GM12878 (cell line): ENCODE results near the gene PPARA. TPM values are rescaled to one million over a fixed set of nuclear protein-coding genes. Genes with fewer than 3 reads are reported as not detected.

Experiments used
- ATAC-seq: fragments of 200-7000 bp; cut with Tn5 transposase; 3 replicates; pipeline ENCODE4 v1.9.1; 2020; ENCODE audit warnings: mild to moderate bottlenecking, moderate library complexity
- BruUV-seq: library from RNA; stranded (reverse); fragments of 400-500 nt; replicated peaks from 2 replicates; lab custom pipeline; 2021; lab: Mats Ljungman, UMichigan
- CTCF ChIA-PET: fragments of 300-600 bp; sonication (Branson Sonifier 250); formaldehyde crosslinking; extraction: SDS; loops from one replicate; lab custom pipeline; 2021; ENCODE audit warnings: inconsistent platforms; lab: Yijun Ruan, JAX
- POLR2A ChIA-PET: fragments of 350-600 bp; formaldehyde crosslinking; extraction: SDS; loops from one replicate; lab custom pipeline; 2021; ENCODE audit warnings: inconsistent platforms; lab: Charles Lee
- RAD21 ChIA-PET: fragments of 300-600 bp; sonication (Branson Sonifier 250); formaldehyde crosslinking; loops from one replicate; lab custom pipeline; 2023; ENCODE audit warnings: antibody characterized with exemption; ENCODE audit not compliant: unreplicated experiment; lab: Charles Lee
- SMC1A ChIA-PET: fragments of 300-600 bp; sonication (Branson Sonifier 250); formaldehyde crosslinking; loops from one replicate; lab custom pipeline; 2023; ENCODE audit not compliant: unreplicated experiment, uncharacterized antibody; lab: Charles Lee
- DNase-seq: peaks from one replicate; pipeline ENCODE4 v3.0.0-alpha.2; 2011; ENCODE audit warnings: low read depth, low spot score
- FAIRE-seq: peaks from 3 replicates; lab custom pipeline; 2011; peaks lifted over from hg19 to GRCh38; lab: Jason Lieb, UNC
- H2AFZ ChIP-seq: 2 replicates; pipeline ENCODE4 v1.6.0; 2011; ENCODE audit warnings: low read depth, low read length, control low read depth; ENCODE audit not compliant: control insufficient read depth
- H3K27ac ChIP-seq: 2 replicates; pipeline ENCODE4 v1.5.1; 2011; ENCODE audit warnings: control low read depth; ENCODE audit not compliant: control insufficient read depth, insufficient read depth
- H3K27me3 ChIP-seq, 2 experiments: replicated peaks in 1 of 2; 2 replicates each; pipeline versions ENCODE4 v1.6.0 to v1.6.1; 2011; ENCODE audit warnings: low read length in 1 of 2; ENCODE audit not compliant: control insufficient read depth in 2 of 2, insufficient read depth in 2 of 2
- H3K36me3 ChIP-seq, 2 experiments: 2 replicates each; pipeline ENCODE4 v1.5.1; 2011; ENCODE audit warnings: low read length in 1 of 2; ENCODE audit not compliant: control insufficient read depth in 2 of 2, insufficient read depth in 2 of 2
- H3K4me1 ChIP-seq: 2 replicates; pipeline ENCODE4 v1.6.1; 2011; ENCODE audit warnings: mild to moderate bottlenecking, low read length, moderate library complexity, mixed read lengths; ENCODE audit not compliant: control insufficient read depth, insufficient read depth
- H3K4me2 ChIP-seq: 2 replicates; pipeline ENCODE4 v1.6.0; 2011; ENCODE audit warnings: control low read depth; ENCODE audit not compliant: control insufficient read depth, insufficient read depth
- H3K4me3 ChIP-seq: fragments of 200-600 bp; sonication (generic); 2 replicates; pipeline ENCODE4 v1.5.1; 2016
- H3K79me2 ChIP-seq: 2 replicates; pipeline ENCODE4 v1.6.0; 2011; ENCODE audit warnings: low read length; ENCODE audit not compliant: control insufficient read depth, insufficient read depth
- H3K9ac ChIP-seq: 2 replicates; pipeline ENCODE4 v1.8.0; 2011; ENCODE audit warnings: low read length, control low read depth, mixed read lengths; ENCODE audit not compliant: control insufficient read depth, insufficient read depth
- H3K9me3 ChIP-seq: replicated peaks from 3 replicates; pipeline ENCODE4 v1.5.1; 2011; ENCODE audit warnings: mild to moderate bottlenecking, low read length; ENCODE audit not compliant: control insufficient read depth, insufficient read depth
- H4K20me1 ChIP-seq: 2 replicates; pipeline ENCODE4 v1.6.0; 2011; ENCODE audit not compliant: control insufficient read depth, insufficient read depth
- CEBPB ChIP-seq, 2 experiments: fragments of 150-350 bp in 1 of 2; IDR thresholded peaks; 2 replicates each; pipeline ENCODE4 v1.6.1; 2012 to 2014; ENCODE audit warnings: low read depth in 2 of 2, low read length in 2 of 2, borderline replicate concordance in 1 of 2, inconsistent platforms in 1 of 2
- DPF2 ChIP-seq: fragments of 450-650 bp; IDR thresholded peaks from 2 replicates; pipeline ENCODE4 v1.6.1; 2017; ENCODE audit warnings: mild to moderate bottlenecking
- ETV6 ChIP-seq, 2 experiments: fragments of 450-650 bp in 1 of 2; IDR thresholded peaks in 1 of 2; conservative IDR thresholded peaks in 1 of 2; 2 replicates each; pipeline ENCODE4 v1.6.1; 2014; ENCODE audit warnings: antibody characterized with exemption in 1 of 2, borderline replicate concordance in 1 of 2, low read depth in 1 of 2, mild to moderate bottlenecking in 1 of 2, moderate library complexity in 1 of 2
- MXI1 ChIP-seq: fragments of 150-350 bp; IDR thresholded peaks from 2 replicates; pipeline ENCODE4 v1.6.1; 2011; ENCODE audit warnings: low read depth, mild to moderate bottlenecking, inconsistent platforms, low read length, improper control_type of control experiment
- NFXL1 ChIP-seq: fragments of 450-650 bp; IDR thresholded peaks from 2 replicates; pipeline ENCODE4 v1.6.1; 2017; ENCODE audit warnings: antibody characterized with exemption, mild to moderate bottlenecking, borderline replicate concordance
- WGBS: methylation state at CpG from one replicate; pipeline ENCODE4 v1.1.6; 2016; ENCODE audit warnings: low lambda C conversion rate; ENCODE audit not compliant: insufficient replicate concordance, insufficient coverage; ENCODE audit errors: missing lambda C conversion rate; 5-methylcytosine and 5-hydroxymethylcytosine counted together
- in situ Hi-C: fragments of 300-500 bp; cut with MboI; formaldehyde crosslinking; loops from 9 replicates; pipeline ENCODE4 v1.14.3; 2018; ENCODE audit warnings: mixed read lengths
- intact Hi-C: fragments of 100-400 bp; cut with micrococcal nuclease; formaldehyde crosslinking; loops from one replicate; pipeline ENCODE4 v1.14.2; 2022; ENCODE audit not compliant: unreplicated experiment
- polyA plus RNA-seq, 11 experiments: library from polyadenylated mRNA; depleted of rRNA in 4 of 11; unstranded in 6 of 11; stranded (reverse) in 5 of 11; fragments of >200 nt; fragmentation: Nextera tagmentation in 4 of 11; fragmentation: Illumina TruSeq in 1 of 11; extraction: Ambion mirVana in 4 of 11; extraction: Trizol in 1 of 11; gene quantifications; 1 replicate in 1 of 11; 2 replicates in 10 of 11; pipeline versions ENCODE4 v1.2.1 to v1.2.3, GENCODE V29; 2011 to 2016; ENCODE audit warnings: inconsistent platforms in 2 of 11, missing spikeins in 2 of 11, low read depth in 1 of 11
- total RNA-seq, 4 experiments: library from RNA; depleted of rRNA in 3 of 4; stranded (reverse); fragments of >200 nt in 3 of 4; fragmentation: Illumina TruSeq in 1 of 4; extraction: Trizol in 1 of 4; gene quantifications; 2 replicates each; pipeline versions ENCODE4 v1.2.1 to v1.2.3, GENCODE V29; 2013 to 2021
- TF ChIP-seq, protein P1 (sequence below): fragments of 450-650 bp; IDR thresholded peaks from 2 replicates; pipeline ENCODE4 v1.6.1; 2017; ENCODE audit warnings: mild to moderate bottlenecking, moderate library complexity
- TF ChIP-seq, protein P2 (sequence below): fragments of 450-650 bp; formaldehyde crosslinking; IDR thresholded peaks from 2 replicates; pipeline ENCODE4 v1.4.0; 2022; ENCODE audit warnings: mild to moderate bottlenecking, moderate library complexity
- TF ChIP-seq, protein P3 (sequence below): fragments of 450-650 bp; IDR thresholded peaks from 2 replicates; pipeline ENCODE4 v1.6.1; 2016; ENCODE audit warnings: mild to moderate bottlenecking

Gene PPARA
- total and polyA plus RNA-seq, 10 of the 15 experiments (the other 5 are each of a cell fraction or from before 2014, with no cell fraction given) = 0.72 to 10.4 (median 4.6) TPM

DNA sequence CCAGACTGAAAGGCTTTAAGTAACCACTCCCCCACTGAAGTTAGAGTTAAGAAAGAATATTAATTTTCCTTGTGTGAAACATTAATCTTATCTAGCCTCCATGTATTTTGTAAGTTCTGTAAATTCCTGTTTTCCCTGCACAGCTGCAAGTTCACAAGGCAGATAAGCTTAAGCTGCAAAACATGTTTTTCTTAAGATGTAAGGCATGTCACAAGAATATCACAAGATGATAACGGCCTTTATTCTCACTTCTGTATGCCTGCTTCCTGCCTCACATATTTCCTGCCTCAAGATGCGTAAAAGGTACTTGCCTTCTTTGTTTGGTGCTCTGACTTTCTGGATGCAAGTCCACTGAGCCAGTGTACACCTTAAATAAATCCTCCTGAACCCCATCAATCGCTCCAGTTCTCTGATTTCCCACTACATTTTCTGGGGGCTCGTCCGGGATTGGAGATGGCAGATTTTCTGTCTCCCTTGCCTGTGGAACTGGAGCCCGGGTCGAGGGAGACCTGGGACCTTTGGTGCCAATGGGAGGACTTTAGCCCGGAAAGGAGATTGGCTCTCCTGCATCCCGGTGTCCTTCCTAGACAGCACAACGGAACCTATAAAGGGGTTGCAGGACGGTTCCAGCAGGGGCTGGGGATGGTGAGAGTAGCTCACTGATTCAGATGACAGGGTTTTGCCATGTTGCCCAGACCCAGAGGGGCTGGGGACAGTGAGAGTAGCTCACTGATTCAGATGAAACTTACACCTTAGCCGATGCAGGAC lies 30.2 kb downstream of the PPARA start:
- no peak for DNase-seq
- TF ChIP-seq, protein P1, sequence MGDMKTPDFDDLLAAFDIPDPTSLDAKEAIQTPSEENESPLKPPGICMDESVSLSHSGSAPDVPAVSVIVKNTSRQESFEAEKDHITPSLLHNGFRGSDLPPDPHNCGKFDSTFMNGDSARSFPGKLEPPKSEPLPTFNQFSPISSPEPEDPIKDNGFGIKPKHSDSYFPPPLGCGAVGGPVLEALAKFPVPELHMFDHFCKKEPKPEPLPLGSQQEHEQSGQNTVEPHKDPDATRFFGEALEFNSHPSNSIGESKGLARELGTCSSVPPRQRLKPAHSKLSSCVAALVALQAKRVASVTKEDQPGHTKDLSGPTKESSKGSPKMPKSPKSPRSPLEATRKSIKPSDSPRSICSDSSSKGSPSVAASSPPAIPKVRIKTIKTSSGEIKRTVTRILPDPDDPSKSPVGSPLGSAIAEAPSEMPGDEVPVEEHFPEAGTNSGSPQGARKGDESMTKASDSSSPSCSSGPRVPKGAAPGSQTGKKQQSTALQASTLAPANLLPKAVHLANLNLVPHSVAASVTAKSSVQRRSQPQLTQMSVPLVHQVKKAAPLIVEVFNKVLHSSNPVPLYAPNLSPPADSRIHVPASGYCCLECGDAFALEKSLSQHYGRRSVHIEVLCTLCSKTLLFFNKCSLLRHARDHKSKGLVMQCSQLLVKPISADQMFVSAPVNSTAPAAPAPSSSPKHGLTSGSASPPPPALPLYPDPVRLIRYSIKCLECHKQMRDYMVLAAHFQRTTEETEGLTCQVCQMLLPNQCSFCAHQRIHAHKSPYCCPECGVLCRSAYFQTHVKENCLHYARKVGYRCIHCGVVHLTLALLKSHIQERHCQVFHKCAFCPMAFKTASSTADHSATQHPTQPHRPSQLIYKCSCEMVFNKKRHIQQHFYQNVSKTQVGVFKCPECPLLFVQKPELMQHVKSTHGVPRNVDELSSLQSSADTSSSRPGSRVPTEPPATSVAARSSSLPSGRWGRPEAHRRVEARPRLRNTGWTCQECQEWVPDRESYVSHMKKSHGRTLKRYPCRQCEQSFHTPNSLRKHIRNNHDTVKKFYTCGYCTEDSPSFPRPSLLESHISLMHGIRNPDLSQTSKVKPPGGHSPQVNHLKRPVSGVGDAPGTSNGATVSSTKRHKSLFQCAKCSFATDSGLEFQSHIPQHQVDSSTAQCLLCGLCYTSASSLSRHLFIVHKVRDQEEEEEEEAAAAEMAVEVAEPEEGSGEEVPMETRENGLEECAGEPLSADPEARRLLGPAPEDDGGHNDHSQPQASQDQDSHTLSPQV = no peak
- TF ChIP-seq MXI1 (no peak), ETV6 (conservative IDR thresholded peaks at IDR 0.05 in 1 of 2, IDR thresholded peaks at IDR 0.05 in 1 of 2; ENCODE audit: borderline replicate concordance in 1 of 2, low read depth in 1 of 2) (no peak), CEBPB (IDR thresholded peaks at IDR 0.05; ENCODE audit: borderline replicate concordance in 1 of 2, low read depth in 2 of 2, low read length in 2 of 2) (no peak), NFXL1 (no peak), DPF2 (no peak)
- TF ChIP-seq, protein P2, sequence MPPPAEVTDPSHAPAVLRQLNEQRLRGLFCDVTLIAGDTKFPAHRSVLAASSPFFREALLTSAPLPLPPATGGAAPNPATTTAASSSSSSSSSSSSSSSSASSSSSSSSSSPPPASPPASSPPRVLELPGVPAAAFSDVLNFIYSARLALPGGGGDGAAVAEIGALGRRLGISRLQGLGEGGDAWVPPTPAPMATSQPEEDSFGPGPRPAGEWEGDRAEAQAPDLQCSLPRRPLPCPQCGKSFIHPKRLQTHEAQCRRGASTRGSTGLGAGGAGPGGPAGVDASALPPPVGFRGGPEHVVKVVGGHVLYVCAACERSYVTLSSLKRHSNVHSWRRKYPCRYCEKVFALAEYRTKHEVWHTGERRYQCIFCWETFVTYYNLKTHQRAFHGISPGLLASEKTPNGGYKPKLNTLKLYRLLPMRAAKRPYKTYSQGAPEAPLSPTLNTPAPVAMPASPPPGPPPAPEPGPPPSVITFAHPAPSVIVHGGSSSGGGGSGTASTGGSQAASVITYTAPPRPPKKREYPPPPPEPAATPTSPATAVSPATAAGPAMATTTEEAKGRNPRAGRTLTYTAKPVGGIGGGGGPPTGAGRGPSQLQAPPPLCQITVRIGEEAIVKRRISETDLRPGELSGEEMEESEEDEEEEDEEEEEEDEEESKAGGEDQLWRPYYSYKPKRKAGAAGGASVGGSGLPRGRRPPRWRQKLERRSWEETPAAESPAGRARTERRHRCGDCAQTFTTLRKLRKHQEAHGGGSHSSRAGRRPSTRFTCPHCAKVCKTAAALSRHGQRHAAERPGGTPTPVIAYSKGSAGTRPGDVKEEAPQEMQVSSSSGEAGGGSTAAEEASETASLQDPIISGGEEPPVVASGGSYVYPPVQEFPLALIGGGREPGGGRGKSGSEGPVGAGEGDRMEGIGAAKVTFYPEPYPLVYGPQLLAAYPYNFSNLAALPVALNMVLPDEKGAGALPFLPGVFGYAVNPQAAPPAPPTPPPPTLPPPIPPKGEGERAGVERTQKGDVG (CRISPR knock-in tag) = no peak
- TF ChIP-seq, protein P3, sequence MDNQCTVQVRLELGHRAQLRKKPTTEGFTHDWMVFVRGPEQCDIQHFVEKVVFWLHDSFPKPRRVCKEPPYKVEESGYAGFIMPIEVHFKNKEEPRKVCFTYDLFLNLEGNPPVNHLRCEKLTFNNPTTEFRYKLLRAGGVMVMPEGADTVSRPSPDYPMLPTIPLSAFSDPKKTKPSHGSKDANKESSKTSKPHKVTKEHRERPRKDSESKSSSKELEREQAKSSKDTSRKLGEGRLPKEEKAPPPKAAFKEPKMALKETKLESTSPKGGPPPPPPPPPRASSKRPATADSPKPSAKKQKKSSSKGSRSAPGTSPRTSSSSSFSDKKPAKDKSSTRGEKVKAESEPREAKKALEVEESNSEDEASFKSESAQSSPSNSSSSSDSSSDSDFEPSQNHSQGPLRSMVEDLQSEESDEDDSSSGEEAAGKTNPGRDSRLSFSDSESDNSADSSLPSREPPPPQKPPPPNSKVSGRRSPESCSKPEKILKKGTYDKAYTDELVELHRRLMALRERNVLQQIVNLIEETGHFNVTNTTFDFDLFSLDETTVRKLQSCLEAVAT = no peak

More for the DNA sequence above, 30.2 kb downstream of the PPARA start:
- 93% methylated on average over 12 of the region's 12 CpGs for WGBS
- ATAC-seq = no peak
- Histone ChIP-seq H3K9ac (no peak overlapping the region), H3K36me3 (peaks cover 0 to 6% of the 10 kb centered on the region in 2 experiments; a peak in 3 of 4 replicates), H3K27ac (no peak overlapping the region), H3K4me3 (no peak overlapping the region), H3K4me1 (no peaks in the 10 kb centered on the region), H2AFZ (no peak overlapping the region), H3K79me2 (no peaks in the 10 kb centered on the region), H4K20me1 (no peaks in the 10 kb centered on the region), H3K27me3 (no peaks in the 10 kb centered on the region), H3K4me2 (no peak overlapping the region), H3K9me3 (peaks cover 9% of the 10 kb centered on the region)
- ChIA-PET POLR2A (no interaction called here), RAD21 (no interaction called here), CTCF (no interaction called here), SMC1A (no interaction called here)
- in situ Hi-C loops (no loop called here), intact Hi-C loops (no loop called here)
- BruUV-seq = no TSS peak
- FAIRE-seq = no peak
